HG02884 (cell line): ENCODE results near the gene STRN.

ENCODE experiments used
- ATAC-seq: cut with Tn5 transposase; IDR thresholded peaks from one replicate; pipeline ENCODE4 v1.9.1; 2021; ENCODE audit warnings: mild to moderate bottlenecking, moderate library complexity; ENCODE audit not compliant: unreplicated experiment

STRN gene

GRCh38 chr2:36798724-36799123 is 167.6 kb downstream of the STRN start:
- ATAC-seq, result no peak

GRCh38 chr2:36797324-36798070 is 168.8 kb downstream of the STRN start:
- no peak for ATAC-seq
